Measurements from ENCODE around the gene LHPP. TPM values are rescaled to one million over a fixed set of nuclear protein-coding genes. Genes with fewer than 3 reads are reported as not detected.

The LHPP gene
- total and polyA plus RNA-seq, 10 of the 15 experiments (the other 5 are each of a cell fraction or from before 2014, with no cell fraction given): 0.79 to 9.8 (median 6.7) TPM

GRCh38 chr10:124647421-124648130 lies 186.0 kb downstream of the LHPP start (continued):
- TF ChIP-seq E4F1 (IDR thresholded peaks at IDR 0.05; ENCODE audit: borderline replicate concordance, partially characterized antibody): no peak
- TF ChIP-seq BACH1 (IDR thresholded peaks at IDR 0.05; ENCODE audit: borderline replicate concordance): no peak
- no peak for TF ChIP-seq NRF1 (conservative IDR thresholded peaks at IDR 0.05; ENCODE audit: low read depth, low read length)
- no peak for TF ChIP-seq ZBTB33 (IDR thresholded peaks at IDR 0.05)
- no peak for TF ChIP-seq EZH2 (IDR thresholded peaks at IDR 0.05; ENCODE audit: borderline replicate concordance, control insufficient read depth, low read depth, low read length)
- TF ChIP-seq USF2 (IDR thresholded peaks at IDR 0.05; ENCODE audit: borderline replicate concordance, low read depth, low read length): no peak; the same call in 1 of the 2 replicates
- no peak for TF ChIP-seq MEF2B (IDR thresholded peaks at IDR 0.05; ENCODE audit: partially characterized antibody, poor library complexity, severe bottlenecking)
- peak; percentile 51 for TF ChIP-seq IKZF1 (conservative IDR thresholded peaks at IDR 0.05)
- peak; percentile 57; the same call in 1 of the 2 replicates for TF ChIP-seq GABPA (IDR thresholded peaks at IDR 0.05; ENCODE audit: low read depth)
- no peak for TF ChIP-seq HDAC2 (IDR thresholded peaks at IDR 0.05)
- TF ChIP-seq MYB (IDR thresholded peaks at IDR 0.05; ENCODE audit: borderline replicate concordance, low read depth, low read length): no peak
- TF ChIP-seq ZNF274 (IDR thresholded peaks at IDR 0.05; ENCODE audit: insufficient read depth, insufficient read length): no peak
- no peak for TF ChIP-seq MAX (IDR thresholded peaks at IDR 0.05; ENCODE audit: low read depth, low read length)
- peak; percentile 67 for TF ChIP-seq YY1 (IDR thresholded peaks at IDR 0.05; ENCODE audit: low read depth, low read length)
- no peak for TF ChIP-seq RFX5 (IDR thresholded peaks at IDR 0.05; ENCODE audit: low read depth, low read length)
- TF ChIP-seq BCL3 (IDR thresholded peaks at IDR 0.05; ENCODE audit: borderline replicate concordance, insufficient read depth, low read depth, low read length, poor library complexity, severe bottlenecking): no peak
- TF ChIP-seq TCF12 (IDR thresholded peaks at IDR 0.05; ENCODE audit: low read depth, low read length): no peak
- no peak for TF ChIP-seq MYC (IDR thresholded peaks at IDR 0.05; ENCODE audit: insufficient read depth, insufficient read length, insufficient replicate concordance, low read length, severe bottlenecking)
- no peak; a peak in 1 of 4 replicates for TF ChIP-seq EP300 (IDR thresholded peaks at IDR 0.05; ENCODE audit: borderline replicate concordance in 1 of 2, control insufficient read depth in 1 of 2, low read depth in 2 of 2, low read length in 2 of 2)
- no peak for TF ChIP-seq POLR2AphosphoS2 (IDR thresholded peaks at IDR 0.05; ENCODE audit: low read depth, low read length)
- no peak for TF ChIP-seq NFYA (IDR thresholded peaks at IDR 0.05; ENCODE audit: borderline replicate concordance, low read depth, low read length)
- TF ChIP-seq BHLHE40 (IDR thresholded peaks at IDR 0.05; ENCODE audit: borderline replicate concordance in 1 of 2, low read depth in 2 of 2, low read length in 1 of 2): peak; percentile 64 to 74
